Hepatocyte (in vitro differentiated cells): ENCODE results near the gene ITGB4.

ENCODE experiments used
- CTCF ChIP-seq: fragments of 200-600 bp; sonication (generic); IDR thresholded peaks from 2 replicates; pipeline ENCODE4 v1.5.1; 2016; ENCODE audit warnings: antibody characterized with exemption, mild to moderate bottlenecking; ENCODE audit not compliant: poor library complexity
- EZH2 ChIP-seq: fragments of 200-600 bp; sonication (generic); IDR thresholded peaks from 2 replicates; pipeline ENCODE4 v1.6.1; 2016; ENCODE audit warnings: antibody characterized with exemption, mild to moderate bottlenecking, borderline replicate concordance

- TF ChIP-seq CTCF (no peak), EZH2 (no peak)
Observed at GRCh38 chr17:75737133-75737962, 16.1 kb downstream of the ITGB4 start.
